Endothelial cell of umbilical vein (primary cell): ENCODE measurements around the gene CARMIL1. TPM values are rescaled to one million over a fixed set of nuclear protein-coding genes. Genes with fewer than 3 reads are reported as not detected.

Experiments used
- BruUV-seq: library from RNA; stranded (reverse); fragments of 400-500 nt; replicated peaks from 2 replicates; lab custom pipeline; 2021; lab: Mats Ljungman, UMichigan
- CTCF ChIA-PET: fragments of 300-600, 350-600 bp; sonication (Branson Sonifier 250); formaldehyde crosslinking; loops from one replicate; lab custom pipeline; 2021; ENCODE audit warnings: antibody characterized with exemption, inconsistent platforms; lab: Charles Lee
- POLR2A ChIA-PET: fragments of 300-600, 350-600 bp; sonication (Branson Sonifier 250); formaldehyde crosslinking; loops from one replicate; lab custom pipeline; 2021; ENCODE audit warnings: antibody characterized with exemption, inconsistent platforms; lab: Charles Lee
- DNase-seq: peaks from one replicate; pipeline ENCODE4 v3.0.0-alpha.2; 2011; ENCODE audit warnings: low read depth, low spot score
- FAIRE-seq: peaks from 2 replicates; lab custom pipeline; 2011; peaks lifted over from hg19 to GRCh38; lab: Jason Lieb, UNC
- H2AFZ ChIP-seq: 2 replicates; pipeline ENCODE4 v1.6.0; 2012; ENCODE audit warnings: low read depth, low read length, control low read depth, inconsistent platforms
- H3K27ac ChIP-seq: 2 replicates; pipeline ENCODE4 v1.5.1; 2011; ENCODE audit warnings: low read depth, mild to moderate bottlenecking, control low read depth, low read length, moderate library complexity; ENCODE audit not compliant: insufficient read depth
- H3K27me3 ChIP-seq, 2 experiments: 2 replicates each; pipeline versions ENCODE4 v1.6.0 to v1.6.1; 2011; ENCODE audit warnings: low read length in 2 of 2, mixed read lengths in 1 of 2; ENCODE audit not compliant: control insufficient read depth in 2 of 2, insufficient read depth in 2 of 2
- H3K36me3 ChIP-seq, 2 experiments: 2 replicates in 1 of 2; 3 replicates in 1 of 2; pipeline ENCODE4 v1.5.1; 2011; ENCODE audit warnings: low read length in 2 of 2, mild to moderate bottlenecking in 1 of 2, moderate library complexity in 1 of 2; ENCODE audit not compliant: control insufficient read depth in 2 of 2, insufficient read depth in 2 of 2; ENCODE audit errors: extremely low read depth in 1 of 2
- H3K4me1 ChIP-seq: 3 replicates; pipeline ENCODE4 v1.5.1; 2011; ENCODE audit warnings: mild to moderate bottlenecking, low read length; ENCODE audit not compliant: control insufficient read depth, insufficient read depth; ENCODE audit errors: extremely low read depth
- H3K4me2 ChIP-seq: 2 replicates; pipeline ENCODE4 v1.6.1; 2011; ENCODE audit warnings: low read length, control low read depth, mixed read lengths; ENCODE audit not compliant: insufficient read depth
- H3K4me3 ChIP-seq, 3 experiments: fragments of 200-600 bp in 1 of 3; sonication (generic), shearing (Covaris generic) in 1 of 3; replicated peaks in 1 of 3; 2 replicates each; pipeline ENCODE4 v1.5.1; 2011 to 2016; ENCODE audit warnings: control low read depth in 3 of 3, low read length in 3 of 3, mild to moderate bottlenecking in 2 of 3, inconsistent platforms in 1 of 3, low read depth in 1 of 3, moderate library complexity in 1 of 3; ENCODE audit not compliant: insufficient read depth in 1 of 3
- H3K79me2 ChIP-seq: 2 replicates; pipeline ENCODE4 v1.6.0; 2012; ENCODE audit warnings: low read length, inconsistent platforms; ENCODE audit not compliant: control insufficient read depth, insufficient read depth
- H3K9ac ChIP-seq: replicated peaks from 2 replicates; pipeline ENCODE3; 2011; ENCODE audit warnings: low read length, control low read depth; ENCODE audit not compliant: insufficient read depth; ENCODE audit errors: extremely low read depth
- H3K9me1 ChIP-seq: replicated peaks from 3 replicates; pipeline ENCODE4 v1.6.0; 2011; ENCODE audit warnings: mild to moderate bottlenecking, low read length; ENCODE audit not compliant: control insufficient read depth, insufficient read depth; ENCODE audit errors: extremely low read depth
- H3K9me3 ChIP-seq: replicated peaks from 2 replicates; pipeline ENCODE4 v1.5.1; 2012; ENCODE audit warnings: low read length, inconsistent platforms; ENCODE audit not compliant: control insufficient read depth, insufficient read depth
- H4K20me1 ChIP-seq: replicated peaks from 2 replicates; pipeline ENCODE3; 2011; ENCODE audit warnings: mild to moderate bottlenecking, low read length; ENCODE audit not compliant: control insufficient read depth, insufficient read depth; ENCODE audit errors: extremely low read depth
- CTCF ChIP-seq, 2 donors: IDR thresholded peaks; 1 replicate in 1 of 2; 2 replicates in 1 of 2; pipeline ENCODE4 v1.5.1; 2011; ENCODE audit warnings: low read length in 2 of 2, mild to moderate bottlenecking in 2 of 2, moderate library complexity in 2 of 2, control low read depth in 1 of 2, inconsistent platforms in 1 of 2, low read depth in 1 of 2; ENCODE audit not compliant: insufficient read depth in 1 of 2; ENCODE audit errors: extremely low read depth in 1 of 2
- FOS ChIP-seq: IDR thresholded peaks from 2 replicates; pipeline ENCODE4 v1.6.1; 2011; ENCODE audit warnings: mild to moderate bottlenecking, low read length, moderate library complexity, borderline replicate concordance; ENCODE audit not compliant: insufficient read depth
- GATA2 ChIP-seq: IDR thresholded peaks from 2 replicates; pipeline ENCODE4 v1.7.0; 2011; ENCODE audit warnings: low read depth, mild to moderate bottlenecking, moderate library complexity, mixed read lengths, low read length; ENCODE audit not compliant: insufficient read length, insufficient read depth
- JUN ChIP-seq: IDR thresholded peaks from 2 replicates; pipeline ENCODE4 v1.6.1; 2011; ENCODE audit warnings: borderline replicate concordance, low read depth; ENCODE audit not compliant: insufficient read length, insufficient read depth
- MAX ChIP-seq: IDR thresholded peaks from 2 replicates; pipeline ENCODE4 v1.6.1; 2011; ENCODE audit not compliant: insufficient read depth, insufficient read length
- POLR2AphosphoS5 ChIP-seq: IDR thresholded peaks from 2 replicates; pipeline ENCODE4 v1.6.1; 2012; ENCODE audit warnings: low read depth, mild to moderate bottlenecking, control low read depth, low read length, moderate library complexity; ENCODE audit not compliant: insufficient read depth
- dilution Hi-C: fragments of 300-500 bp; cut with MboI; formaldehyde crosslinking; loops from one replicate; pipeline ENCODE4 v1.15.0; 2019; ENCODE audit warnings: low sequenced_read_pairs; ENCODE audit not compliant: extremely low pct_ligation_motif_present
- intact Hi-C: fragments of 100-400 bp; cut with micrococcal nuclease; formaldehyde crosslinking; loops from one replicate; pipeline ENCODE4 v1.10.0; 2022
- polyA plus RNA-seq, 4 experiments: library from polyadenylated mRNA; depleted of rRNA in 3 of 4; stranded (reverse) in 3 of 4; unstranded in 1 of 4; fragments of >200 nt; gene quantifications; 2 replicates each; pipeline versions ENCODE4 v1.2.1 to v1.2.3, GENCODE V29; 2011 to 2012; ENCODE audit warnings: missing spikeins in 1 of 4
- total RNA-seq: library from RNA; stranded (reverse); gene quantifications from 2 replicates; pipeline ENCODE4 v1.2.3, GENCODE V29; 2021

Gene CARMIL1
- total and polyA plus RNA-seq, 2 donors (not counting 3 experiments of a cell fraction or from before 2014, with no cell fraction given): 1.3 to 8.7 TPM

- Histone ChIP-seq H3K27me3 (peaks cover 0 to 3% of the 10 kb centered on the region in 2 experiments), H3K9ac (no peak overlapping the region), H3K9me3 (no peaks in the 10 kb centered on the region), H3K4me3 (no peak overlapping the region), H4K20me1 (no peaks in the 10 kb centered on the region), H3K36me3 (no peaks in the 10 kb centered on the region), H3K4me1 (no peaks in the 10 kb centered on the region), H3K27ac (no peak overlapping the region), H3K9me1 (no peaks in the 10 kb centered on the region), H3K79me2 (no peaks in the 10 kb centered on the region), H3K4me2 (no peak overlapping the region), H2AFZ (no peak overlapping the region)
- TF ChIP-seq POLR2AphosphoS5 (no peak), MAX (no peak), CTCF (IDR thresholded peaks at IDR 0.05; ENCODE audit: extremely low read depth in 1 of 2, insufficient read depth in 1 of 2, low read depth in 1 of 2, low read length in 2 of 2) (no peak), FOS (no peak), JUN (no peak), GATA2 (no peak)
- dilution Hi-C loops: no loop called here
- POLR2A ChIA-PET: no interaction called here
- intact Hi-C loops: no loop called here
- no peak for DNase-seq
- CTCF ChIA-PET: interaction anchor here (1.1 kb wide), 1 partner anchor 57 kb away, joined by 6 read pairs; no protein-coding TSS in a partner anchor
- FAIRE-seq: no peak
- BruUV-seq: no TSS peak
These were observed 43.5 kb downstream of the CARMIL1 start for GRCh38 chr6:25322692-25323091.
